C1 segment of cervical spinal cord (tissue), 14 donors: ENCODE measurements around the gene ANXA7.

Source experiments
- DNase-seq, 14 donors: peaks; one replicate each; lab custom pipeline; 2025; lab: John Stamatoyannopoulos, UW

Gene ANXA7

DNA sequence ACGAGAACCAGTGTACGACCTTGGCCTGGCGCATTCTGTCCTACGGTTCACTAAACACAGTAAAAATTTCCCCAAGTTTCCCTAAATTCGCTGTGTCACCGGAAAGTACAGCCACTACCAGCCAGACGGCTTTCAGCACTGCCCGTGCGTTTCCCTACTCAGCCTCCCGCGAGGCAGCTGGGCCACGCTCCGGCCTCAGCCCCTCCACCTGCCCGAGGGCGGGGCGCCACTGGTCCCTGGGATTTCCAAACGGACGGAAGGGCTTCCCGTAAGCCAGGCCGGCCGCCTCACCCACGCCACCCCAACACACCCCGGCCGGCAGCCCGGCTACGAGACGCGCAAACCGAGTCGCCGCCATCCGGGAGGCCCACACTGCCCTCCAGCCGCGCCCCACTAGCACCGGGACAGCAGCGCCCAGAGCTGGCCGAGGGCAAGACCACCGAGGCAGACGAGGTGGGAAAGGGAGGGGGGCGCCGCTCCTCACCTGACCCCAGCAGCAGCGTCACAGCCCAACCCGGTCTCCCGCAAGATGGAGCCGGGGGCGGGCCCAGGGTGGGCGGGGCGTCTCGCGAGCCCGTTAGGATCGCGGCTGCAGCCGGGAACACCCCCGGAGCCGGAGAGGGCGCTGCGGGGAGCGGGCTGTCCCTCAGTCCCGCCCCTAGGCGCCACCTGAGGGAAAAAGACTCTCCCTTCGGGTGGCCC, at the start of gene ANXA7:
ANXA7 (minus strand) TSS at position 531 of the 702 bp plus-strand sequence. CDS start 13,202 bp downstream, outside the sequence.
- DNase-seq = peak; percentile 32 to 92 (median 84)

DNA sequence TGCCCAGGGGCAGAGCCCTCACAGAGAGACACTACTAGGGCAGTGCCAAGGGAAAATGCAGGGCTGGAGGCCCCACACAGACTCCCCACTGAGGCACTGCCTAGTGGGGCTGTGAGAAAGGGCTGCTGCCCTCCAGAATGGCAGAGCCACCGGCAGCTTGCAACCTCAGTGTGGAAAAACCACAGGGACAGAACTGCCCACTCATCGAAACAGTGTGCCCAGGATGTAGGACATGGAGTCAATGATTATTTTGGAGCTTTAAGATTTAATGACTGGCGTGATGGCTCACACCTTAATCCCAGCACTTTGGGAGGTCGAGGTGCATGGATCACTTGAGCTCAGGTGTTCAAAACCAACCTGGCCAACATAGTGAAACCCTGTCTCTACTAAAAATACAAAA, 47.0 kb upstream of the ANXA7 start:
- DNase-seq = no peak

DNA sequence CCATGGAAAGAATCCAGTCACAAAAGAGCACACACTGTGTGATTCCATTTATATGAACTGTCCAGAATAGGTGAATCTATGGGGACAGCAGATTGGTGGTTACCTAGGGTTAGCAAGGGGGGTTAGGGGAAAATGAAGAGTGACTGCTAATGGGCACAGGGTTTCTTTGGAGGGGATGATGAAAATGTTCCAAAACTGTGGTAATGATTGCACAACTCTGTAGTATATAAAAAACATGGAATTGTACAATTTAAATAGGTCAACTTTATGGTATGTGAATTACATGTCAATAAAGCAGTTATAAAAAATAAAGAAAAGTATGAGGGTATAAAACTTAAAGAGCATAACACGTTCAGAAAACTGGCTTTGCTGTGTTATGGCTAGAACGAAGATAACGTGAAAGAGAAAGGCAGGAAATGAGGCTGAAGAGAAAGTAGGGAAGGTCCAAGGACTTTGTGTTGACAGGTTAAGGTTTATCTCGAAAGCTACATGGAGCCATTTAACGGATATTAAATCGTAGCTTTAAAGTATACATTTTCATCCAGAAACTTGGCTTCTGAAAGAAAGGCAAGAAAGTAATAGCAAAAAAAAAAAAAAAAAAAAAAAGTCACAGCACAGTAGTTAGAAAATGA, 45.9 kb upstream of the ANXA7 start:
- no peak for DNase-seq

DNA sequence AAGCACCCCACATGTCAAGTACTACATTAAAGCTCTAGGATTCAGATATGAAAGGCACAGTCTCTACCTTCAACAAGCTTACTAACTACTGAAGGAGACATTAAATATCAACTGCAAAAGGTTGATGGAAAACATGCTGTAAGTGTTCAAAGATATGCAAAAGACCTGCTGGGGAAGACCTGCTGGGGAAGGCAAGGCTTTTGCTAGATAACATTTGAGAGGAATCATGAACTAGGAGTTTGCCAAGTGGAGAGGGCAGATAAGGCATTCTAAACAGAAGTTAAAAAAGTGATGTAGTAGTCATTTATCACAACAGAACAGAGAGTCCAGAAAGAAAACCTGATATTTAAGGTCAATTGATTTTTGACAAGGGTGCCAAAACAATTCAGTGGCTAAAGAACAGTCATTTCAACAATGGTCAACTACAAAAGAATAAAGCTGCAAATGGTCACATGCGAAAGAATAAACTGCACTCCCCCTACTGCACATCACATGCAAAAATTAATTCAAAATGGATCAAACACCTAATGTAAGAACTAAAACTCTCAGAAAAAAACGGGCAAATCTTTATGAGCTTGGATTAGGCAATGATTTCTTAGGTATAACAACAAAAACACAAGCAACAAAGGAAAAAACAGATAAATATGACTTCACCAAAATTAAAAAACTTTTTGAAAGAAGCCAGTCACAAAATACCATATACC, 42.5 kb upstream of the ANXA7 start:
- no peak for DNase-seq

DNA sequence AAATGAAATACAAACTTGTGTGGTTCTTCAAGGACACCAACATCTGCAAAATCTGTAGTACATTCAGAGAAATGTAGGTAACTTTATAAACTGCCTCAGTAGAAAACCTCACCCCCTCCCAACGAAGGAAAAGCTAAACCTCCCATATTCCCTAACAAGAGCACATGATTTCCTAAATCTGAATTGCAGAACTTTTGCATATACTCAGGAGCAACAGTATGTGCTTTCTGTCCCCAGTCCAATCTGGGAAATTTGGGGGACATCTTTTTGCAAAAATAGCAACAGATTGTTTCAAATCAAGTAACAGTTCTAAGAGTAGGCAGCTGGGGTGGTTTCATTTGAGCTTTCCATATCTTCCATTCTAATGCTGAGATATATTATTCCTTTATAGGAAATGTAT, 35.3 kb upstream of the ANXA7 start:
- no peak for DNase-seq

DNA sequence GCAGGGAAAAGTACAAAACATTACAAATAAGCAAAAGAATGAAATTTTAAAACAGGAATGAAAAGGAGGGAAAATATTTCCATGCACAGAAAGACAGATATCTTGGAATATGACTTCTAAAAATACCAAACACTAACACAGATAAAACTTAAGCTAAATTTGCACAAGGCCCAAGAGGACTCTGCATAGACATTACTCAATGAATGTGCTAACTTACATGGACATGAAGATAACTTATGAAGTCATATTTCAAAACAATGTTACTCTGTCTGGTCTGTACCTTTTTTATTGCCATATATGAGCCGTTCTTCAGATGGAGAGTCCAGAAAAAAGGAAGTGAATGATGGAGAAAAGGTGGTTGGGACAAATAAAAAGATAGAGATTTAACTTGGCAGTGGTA, 34.5 kb upstream of the ANXA7 start:
- no peak for DNase-seq

DNA sequence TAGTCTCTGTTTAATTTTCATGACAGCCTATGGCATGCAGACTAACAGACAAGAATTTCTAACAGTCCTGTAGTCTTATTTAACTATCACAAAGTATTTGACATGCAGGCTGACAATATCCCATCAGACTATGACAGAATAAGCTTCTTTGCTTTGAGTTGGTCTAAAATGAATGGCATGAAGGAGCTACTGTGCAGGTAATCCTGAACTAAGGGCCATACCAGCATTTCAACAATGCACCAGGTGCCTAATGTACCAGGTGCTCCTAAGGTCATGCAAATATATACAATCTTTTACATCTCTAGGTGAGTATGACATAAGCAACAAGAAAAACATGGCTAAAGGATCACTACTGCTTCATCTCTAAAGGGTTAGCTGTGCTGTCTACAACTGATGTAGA, 33.1 kb upstream of the ANXA7 start:
- DNase-seq = no peak

DNA sequence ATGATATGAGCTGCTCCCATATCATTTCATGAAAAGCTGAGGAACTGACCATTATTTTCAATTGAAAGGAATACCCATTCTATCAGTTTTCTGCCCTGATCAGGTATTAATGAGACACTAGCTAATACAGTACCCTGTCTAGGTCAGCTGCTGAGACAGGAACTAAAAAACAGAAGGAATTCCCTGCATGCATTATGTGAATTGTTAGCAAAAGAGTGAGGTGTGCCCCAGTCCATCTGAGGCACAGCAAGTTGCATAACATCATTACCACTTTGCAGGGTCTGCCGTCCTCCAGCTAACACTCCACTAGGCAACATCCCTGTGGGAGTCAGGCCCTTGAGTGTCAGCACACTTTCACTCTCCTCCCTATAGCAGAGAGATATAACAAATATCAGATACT, 30.6 kb upstream of the ANXA7 start:
- DNase-seq = no peak

DNA sequence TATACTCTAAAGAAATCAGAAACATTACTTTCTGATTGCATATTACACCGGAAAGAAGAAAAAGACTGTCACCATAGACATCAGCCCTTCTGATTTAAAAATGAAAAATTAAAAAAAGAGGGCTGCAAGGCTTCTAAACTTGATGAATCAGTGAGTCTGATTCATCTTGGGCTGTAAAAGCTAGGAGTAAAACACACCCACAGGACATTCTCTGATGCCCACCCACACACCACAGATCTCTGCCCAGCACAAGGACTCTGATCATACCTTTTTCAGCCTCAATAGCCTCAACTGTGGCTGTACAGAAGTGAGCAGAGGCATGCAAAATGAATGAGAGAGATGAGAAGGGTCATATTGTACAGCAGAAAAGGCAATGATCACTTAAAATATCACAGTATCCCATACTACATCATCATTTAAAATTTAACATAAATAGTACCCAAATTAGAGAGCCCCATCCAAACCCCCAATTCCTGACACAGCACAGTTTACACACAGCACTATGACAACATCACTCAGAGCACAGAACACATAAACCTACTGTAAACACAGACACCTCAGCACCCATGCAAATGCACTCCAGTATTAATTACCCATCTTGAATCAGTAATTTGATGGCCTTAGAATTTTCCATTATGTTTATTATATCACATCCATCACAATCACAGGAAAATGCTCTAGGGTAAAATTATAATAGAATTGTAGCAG, 25.9 kb upstream of the ANXA7 start:
- DNase-seq = no peak

DNA sequence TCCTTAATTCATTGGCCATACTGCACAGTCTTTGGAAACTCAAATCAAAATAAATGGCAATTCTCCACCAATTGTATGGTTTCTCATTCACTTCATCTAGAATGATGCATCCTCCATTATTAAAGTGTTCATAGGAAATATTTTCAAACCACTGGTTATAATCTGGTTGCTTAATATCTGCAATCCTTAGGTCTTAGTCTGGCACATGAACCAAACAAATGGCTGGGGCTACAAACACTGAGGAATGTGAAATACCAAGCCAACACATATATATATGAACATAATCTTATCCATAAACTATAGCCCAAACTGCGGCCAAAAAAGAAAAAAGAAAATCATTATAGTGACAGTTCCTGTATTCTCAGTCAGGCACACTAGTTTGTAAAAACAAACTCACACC, 25.2 kb upstream of the ANXA7 start:
- no peak for DNase-seq

DNA sequence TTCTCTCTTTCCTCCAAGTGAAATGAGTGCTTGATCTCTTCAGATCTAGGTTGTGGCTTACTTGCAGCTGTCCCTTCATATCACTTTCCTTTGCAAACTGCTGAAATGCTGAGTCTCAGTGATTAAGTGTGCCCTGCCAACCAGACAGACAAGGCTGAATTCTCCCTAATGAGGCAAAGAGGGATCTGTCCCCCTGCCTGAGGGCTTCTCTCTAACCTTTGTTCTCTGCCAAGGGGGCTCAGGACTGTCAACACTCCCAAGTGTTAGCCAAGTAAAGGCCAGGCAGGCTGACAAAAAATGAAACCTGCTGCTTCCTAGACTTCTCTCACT, 19.6 kb upstream of the ANXA7 start, which contains the start of gene MSS51:
MSS51 (minus strand) TSS at position 24 of the 330 bp plus-strand sequence. CDS start 5,277 bp downstream, outside the sequence.
- no peak for DNase-seq

DNA sequence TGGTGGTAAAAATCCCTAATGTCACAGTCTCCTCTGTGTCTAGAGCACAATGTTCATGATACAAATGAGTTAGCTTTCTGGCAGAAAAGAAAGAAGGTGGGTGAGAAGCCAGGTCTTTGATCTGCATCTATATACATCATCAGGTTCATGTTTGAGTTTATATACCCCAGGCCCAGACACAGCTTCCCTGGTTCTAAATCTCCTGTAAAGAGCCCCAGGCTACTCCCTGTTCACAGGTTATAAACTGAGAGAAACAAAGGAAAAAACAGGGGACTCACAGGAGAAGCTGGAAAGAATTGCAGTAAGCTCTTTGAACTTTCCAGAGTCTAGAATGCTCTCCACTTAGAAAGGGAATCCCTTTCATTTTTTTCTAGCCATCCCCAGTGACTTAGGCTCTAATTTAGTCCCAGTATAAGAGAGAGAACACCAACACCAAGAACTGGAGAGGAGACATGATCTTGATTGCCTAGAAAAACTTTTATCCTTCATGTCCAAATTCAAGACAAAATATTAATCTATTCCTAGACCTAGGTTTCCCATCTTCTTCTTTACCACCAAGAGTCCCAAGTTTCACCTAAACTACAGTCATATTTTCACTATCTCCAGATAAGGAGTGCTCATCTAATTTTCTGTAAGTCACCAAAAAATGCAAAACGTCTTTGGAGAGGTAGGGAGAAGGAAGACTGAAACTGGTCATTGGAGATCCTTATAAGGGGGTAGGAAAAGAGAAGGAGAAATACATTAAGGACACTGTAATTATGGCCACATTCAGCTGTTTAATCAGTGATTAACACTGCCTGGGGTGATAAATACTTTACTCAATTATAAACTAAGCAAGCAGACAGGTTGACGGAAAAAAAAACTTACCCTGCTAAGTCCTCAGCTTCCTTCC, 19.0 kb upstream of the ANXA7 start:
- DNase-seq = no peak

DNA sequence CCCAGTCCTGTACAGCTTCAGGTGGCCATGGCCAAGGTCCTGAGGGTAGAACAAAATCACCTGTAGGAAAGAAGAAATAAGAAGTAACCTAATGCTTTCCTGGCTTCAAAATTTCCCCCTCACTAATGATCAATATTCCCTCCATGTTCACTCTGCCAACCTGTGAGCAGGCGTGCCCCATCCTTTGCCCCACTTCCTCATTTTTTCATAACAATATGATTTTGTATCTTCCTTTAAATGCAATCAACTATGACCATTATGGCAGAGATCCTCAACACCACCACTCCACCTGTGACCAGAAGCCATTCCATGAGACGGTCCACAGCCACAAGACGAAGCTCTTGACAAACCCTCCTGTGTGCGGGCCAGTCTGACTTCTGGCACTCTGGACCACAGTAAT, 12.5 kb upstream of the ANXA7 start:
- no peak for DNase-seq

DNA sequence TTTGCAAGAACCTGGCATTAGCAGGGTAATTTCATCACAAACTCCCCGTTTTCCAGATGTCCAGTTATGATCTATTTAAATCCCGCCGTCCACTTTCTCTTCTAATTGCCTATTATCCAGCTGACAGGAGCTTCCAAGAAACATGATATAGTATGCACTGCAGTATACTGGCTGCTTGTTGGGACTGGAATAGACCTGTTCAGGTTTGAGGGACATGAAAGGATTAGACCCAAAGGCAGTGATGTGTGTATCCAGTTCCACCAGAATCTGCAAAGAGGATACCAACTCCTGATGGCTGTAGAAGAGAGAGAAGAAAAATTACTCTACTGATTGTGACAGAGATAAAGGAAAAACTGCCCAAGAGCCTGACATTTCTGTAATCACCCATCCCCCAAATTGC, 10.6 kb upstream of the ANXA7 start:
- no peak for DNase-seq

DNA sequence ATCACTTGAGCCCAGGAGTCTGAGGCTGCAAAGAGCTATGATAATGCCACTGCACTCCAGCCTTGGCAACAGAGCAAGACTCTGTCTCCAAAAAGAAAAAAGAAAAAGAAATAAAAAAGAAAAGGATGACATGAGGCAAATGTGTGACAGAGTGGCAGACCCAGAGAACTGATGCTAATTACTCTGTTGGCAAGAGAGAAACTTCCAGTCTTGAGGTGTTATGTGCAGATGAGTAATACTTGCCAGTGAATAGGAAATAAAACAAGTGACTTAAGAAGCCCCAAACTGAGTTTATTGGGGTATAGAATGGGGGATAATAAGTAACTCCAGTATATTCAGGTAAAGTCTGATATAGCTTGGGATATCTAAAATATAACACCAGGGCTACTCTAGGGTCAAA, 9.5 kb upstream of the ANXA7 start:
- no peak for DNase-seq

DNA sequence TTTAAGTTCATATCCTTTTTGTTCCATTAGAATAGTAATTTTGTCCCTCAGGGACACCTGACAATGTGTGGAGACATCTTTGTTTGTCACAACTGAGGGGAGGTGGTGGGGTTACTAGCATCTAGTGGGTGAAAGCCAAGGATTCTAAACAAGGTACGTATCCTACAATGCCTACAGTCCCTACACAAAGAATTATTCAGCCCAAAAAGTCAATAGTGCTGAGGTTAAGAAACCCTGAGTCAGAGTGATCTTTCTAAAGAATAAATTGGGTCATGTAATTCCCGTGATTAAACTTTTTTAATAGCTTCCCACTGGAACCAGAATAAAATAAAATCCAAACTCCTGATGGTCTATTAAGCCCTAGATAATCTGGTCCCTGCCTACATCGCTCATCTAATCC, 2.7 kb upstream of the ANXA7 start:
- DNase-seq = no peak

DNA sequence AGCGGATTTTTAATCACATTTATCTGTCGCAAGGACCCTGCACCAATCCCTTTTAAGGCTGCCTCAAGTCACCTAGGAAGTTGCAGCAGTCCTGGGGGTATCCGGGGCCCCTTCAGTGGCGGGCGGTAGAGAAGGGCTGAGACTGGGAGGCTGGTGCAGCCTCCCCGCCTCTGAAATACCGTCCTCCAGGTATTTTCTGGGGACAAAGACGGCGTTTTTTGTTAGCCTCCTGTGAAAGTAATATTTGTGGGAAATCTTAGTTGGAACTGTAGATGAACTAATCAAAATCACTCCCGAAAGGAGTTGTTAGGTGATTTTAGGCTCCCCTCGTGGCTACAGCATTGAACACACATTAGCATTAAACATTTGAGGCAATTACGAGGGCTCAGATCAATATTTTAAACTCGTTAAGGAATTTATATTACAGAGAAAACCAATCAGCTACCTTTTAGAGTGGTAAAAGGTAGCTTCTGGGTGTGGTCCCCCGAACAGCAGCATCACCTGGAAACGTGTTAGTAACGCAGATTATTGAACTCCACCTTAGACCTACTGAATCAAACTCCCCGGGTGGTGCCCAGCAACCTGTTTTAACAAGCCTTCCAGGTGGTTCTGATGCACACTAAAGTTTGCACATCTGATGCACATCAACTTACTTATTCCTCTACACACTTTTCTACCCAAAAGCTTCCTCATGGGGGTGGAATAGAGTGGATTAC, 530 bp upstream of the ANXA7 start:
- DNase-seq = no peak

DNA sequence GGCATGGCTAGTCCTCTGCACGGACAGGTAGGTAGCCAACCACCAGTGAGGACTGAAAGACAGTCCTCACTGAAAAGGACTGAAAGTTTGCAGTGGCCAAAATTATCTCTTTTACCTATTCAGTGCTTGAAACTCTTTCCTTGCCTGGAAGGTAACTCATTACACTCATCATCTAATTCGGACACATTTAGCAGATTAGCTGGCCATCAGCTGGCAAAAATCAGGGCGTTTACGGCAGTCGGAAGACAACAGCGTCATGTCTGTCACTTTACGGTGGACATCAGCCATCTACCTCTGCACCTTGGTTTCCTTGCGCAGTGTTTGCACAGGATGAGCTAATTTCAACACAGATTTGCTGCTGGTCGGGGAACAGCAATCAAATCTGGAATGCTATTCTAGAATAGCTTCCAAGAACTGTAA, 740 bp downstream of the ANXA7 start:
- peak in 4 of 14 donors; percentile 28 to 68 (median 31) for DNase-seq

DNA sequence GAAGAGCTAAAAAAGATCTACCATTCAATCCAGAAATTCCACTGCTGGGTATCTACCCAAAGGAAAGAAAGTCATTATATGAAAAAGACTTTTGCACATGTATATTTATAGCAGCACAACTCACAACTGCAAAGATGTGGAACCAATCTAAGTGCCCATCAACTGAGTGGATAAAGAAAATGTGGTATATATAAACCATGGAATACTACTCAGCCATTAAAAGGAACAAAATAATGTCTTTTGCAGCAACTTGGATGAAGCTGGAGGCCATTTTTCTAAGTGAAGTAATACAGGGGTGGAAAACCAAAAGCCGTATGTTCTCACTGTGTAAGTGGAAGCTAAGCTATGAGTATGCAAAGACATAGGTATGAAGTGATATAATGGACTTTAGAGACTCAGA, 3.0 kb downstream of the ANXA7 start:
- no peak for DNase-seq

DNA sequence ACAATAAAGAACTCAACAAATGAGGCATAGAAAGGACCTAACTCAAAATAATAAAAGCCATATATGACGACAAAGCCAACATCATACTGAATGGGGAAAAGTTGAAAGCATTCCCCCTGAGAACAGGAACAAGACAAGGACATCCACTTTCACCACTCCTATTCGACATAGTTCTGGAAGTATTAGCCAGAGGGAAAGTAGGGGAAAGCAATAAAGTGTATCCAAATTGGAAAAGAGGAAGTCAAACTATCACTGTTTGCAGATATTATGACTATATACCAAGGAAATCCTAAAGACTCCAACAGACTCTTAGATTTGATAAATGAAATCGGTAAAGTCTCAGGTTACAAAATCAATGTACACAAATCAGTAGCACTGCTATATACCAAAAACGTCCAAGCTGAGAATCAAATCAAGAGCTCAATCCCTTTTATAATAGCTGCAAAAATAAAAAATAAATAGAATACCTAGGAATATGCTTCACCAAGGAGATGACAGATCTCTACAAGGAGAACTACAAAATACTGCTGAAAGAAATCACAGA, 4.8 kb downstream of the ANXA7 start:
- DNase-seq = no peak
